HG03520 (cell line): ENCODE results near the gene REG3G.

Source experiments
- ATAC-seq: cut with Tn5 transposase; IDR thresholded peaks from one replicate; pipeline ENCODE4 v1.9.1; 2021; ENCODE audit warnings: mild to moderate bottlenecking, moderate library complexity; ENCODE audit not compliant: unreplicated experiment

The REG3G gene

GRCh38 chr2:79025421-79025820 lies at the start of gene REG3G:
Gene REG3G, plus strand, starts transcription at chr2:79025702. Its CDS starts 392 bp downstream, at chr2:79026094.
- ATAC-seq = no peak

GRCh38 chr2:78977661-78978145 lies 47.8 kb upstream of the REG3G start:
- ATAC-seq = peak; percentile 96

GRCh38 chr2:78978340-78978739 lies 47.2 kb upstream of the REG3G start:
- ATAC-seq = no peak

GRCh38 chr2:78979380-78980151 lies 45.9 kb upstream of the REG3G start:
- ATAC-seq = no peak

GRCh38 chr2:78980152-78980465 lies 45.4 kb upstream of the REG3G start:
- no peak for ATAC-seq

- no peak for ATAC-seq
Observed at GRCh38 chr2:78980871-78981270, 44.6 kb upstream of the REG3G start.

GRCh38 chr2:78982638-78983330 lies 42.7 kb upstream of the REG3G start:
- ATAC-seq = no peak

GRCh38 chr2:78984386-78984785 lies 41.1 kb upstream of the REG3G start:
- no peak for ATAC-seq

GRCh38 chr2:78985558-78985957 lies 39.9 kb upstream of the REG3G start:
- no peak for ATAC-seq

- ATAC-seq = no peak
Observed at GRCh38 chr2:78989051-78989450, 36.5 kb upstream of the REG3G start.

GRCh38 chr2:78992451-78992806 lies 33.1 kb upstream of the REG3G start:
- no peak for ATAC-seq

GRCh38 chr2:78992807-78993517 lies 32.5 kb upstream of the REG3G start:
- ATAC-seq = no peak

GRCh38 chr2:78993518-78994148 lies 31.9 kb upstream of the REG3G start:
- ATAC-seq = no peak

GRCh38 chr2:78994789-78995188 lies 30.7 kb upstream of the REG3G start:
- ATAC-seq = no peak

- ATAC-seq = no peak
Observed at GRCh38 chr2:78999406-78999805, 26.1 kb upstream of the REG3G start.

GRCh38 chr2:79000008-79000576 lies 25.4 kb upstream of the REG3G start:
- ATAC-seq = no peak

- no peak for ATAC-seq
Observed at GRCh38 chr2:79001285-79001684, 24.2 kb upstream of the REG3G start.

GRCh38 chr2:79004680-79005079 lies 20.8 kb upstream of the REG3G start:
- no peak for ATAC-seq

- ATAC-seq = no peak
Observed at GRCh38 chr2:79005216-79005615, 20.3 kb upstream of the REG3G start.

GRCh38 chr2:79009388-79009787 lies 16.1 kb upstream of the REG3G start:
- ATAC-seq = no peak

- ATAC-seq = no peak
Observed at GRCh38 chr2:79011496-79011895, 14.0 kb upstream of the REG3G start.
